MCF 10A (cell line): ENCODE measurements around the gene CEP83. TPM values are rescaled to one million over a fixed set of nuclear protein-coding genes. Genes with fewer than 3 reads are reported as not detected.
A peak's percentile ranks its signal among the peaks of the same experiment; 100 is the strongest.

ENCODE experiments used
- BruUV-seq: library from RNA; stranded (reverse); fragments of 400-500 nt; replicated peaks from 2 replicates; lab custom pipeline; 2021; lab: Mats Ljungman, UMichigan
- CTCF ChIA-PET: fragments of 300-600 bp; sonication (Branson Sonifier 250); formaldehyde crosslinking; extraction: SDS; loops from one replicate; lab custom pipeline; 2021; ENCODE audit warnings: antibody characterized with exemption, inconsistent platforms; lab: Yijun Ruan, JAX
- POLR2A ChIA-PET: fragments of 300-600, 350-650 bp; sonication (Branson Sonifier 250); formaldehyde crosslinking; extraction: SDS; loops from one replicate; lab custom pipeline; 2020; ENCODE audit warnings: antibody characterized with exemption, inconsistent platforms; lab: Yijun Ruan, JAX
- DNase-seq: peaks from one replicate; pipeline ENCODE4 v3.0.0-alpha.2; 2018; ENCODE audit not compliant: unreplicated experiment
- H3K27ac Mint-ChIP-seq: one replicate; pipeline ENCODE4 v1.8.0; 2022; ENCODE audit warnings: mild to moderate bottlenecking, low read depth, mixed read lengths; ENCODE audit not compliant: unreplicated experiment
- H3K27me3 Mint-ChIP-seq: one replicate; pipeline ENCODE4 v1.8.0; 2022; ENCODE audit warnings: mixed read lengths; ENCODE audit not compliant: insufficient read depth, unreplicated experiment
- H3K36me3 Mint-ChIP-seq: one replicate; pipeline ENCODE4 v1.8.0; 2022; ENCODE audit warnings: mild to moderate bottlenecking, moderate library complexity, mixed read lengths; ENCODE audit not compliant: insufficient read depth, unreplicated experiment
- H3K4me1 Mint-ChIP-seq: one replicate; pipeline ENCODE4 v1.8.0; 2022; ENCODE audit warnings: mixed read lengths; ENCODE audit not compliant: insufficient read depth, unreplicated experiment
- H3K4me3 Mint-ChIP-seq: one replicate; pipeline ENCODE4 v1.8.0; 2022; ENCODE audit warnings: mild to moderate bottlenecking, moderate library complexity, mixed read lengths; ENCODE audit not compliant: unreplicated experiment
- H3K9me3 Mint-ChIP-seq: one replicate; pipeline ENCODE4 v1.8.0; 2022; ENCODE audit warnings: mixed read lengths; ENCODE audit not compliant: unreplicated experiment
- intact Hi-C: fragments of 100-400 bp; cut with micrococcal nuclease; formaldehyde crosslinking; loops from 2 replicates; pipeline ENCODE4 v1.14.1; 2022
- total RNA-seq: library from RNA; stranded (reverse); gene quantifications from 2 replicates; pipeline ENCODE4 v1.2.3, GENCODE V29; 2022
- TF ChIP-seq, protein P1 (sequence below): fragments of 200-600 bp; IDR thresholded peaks from one replicate; pipeline ENCODE4 v1.8.0; 2022; ENCODE audit warnings: antibody characterized with exemption, mild to moderate bottlenecking; ENCODE audit not compliant: unreplicated experiment

CEP83 gene
- total RNA-seq, 1 experiment from 2014 or later = 28.1 TPM

- Mint-ChIP-seq H3K9me3 (no peaks in the 10 kb centered on the region), H3K4me1 (no peaks in the 10 kb centered on the region), H3K4me3 (no peak overlapping the region), H3K27ac (no peak overlapping the region), H3K36me3 (peaks cover 6% of the 10 kb centered on the region), H3K27me3 (no peaks in the 10 kb centered on the region)
- TF ChIP-seq, protein P1, sequence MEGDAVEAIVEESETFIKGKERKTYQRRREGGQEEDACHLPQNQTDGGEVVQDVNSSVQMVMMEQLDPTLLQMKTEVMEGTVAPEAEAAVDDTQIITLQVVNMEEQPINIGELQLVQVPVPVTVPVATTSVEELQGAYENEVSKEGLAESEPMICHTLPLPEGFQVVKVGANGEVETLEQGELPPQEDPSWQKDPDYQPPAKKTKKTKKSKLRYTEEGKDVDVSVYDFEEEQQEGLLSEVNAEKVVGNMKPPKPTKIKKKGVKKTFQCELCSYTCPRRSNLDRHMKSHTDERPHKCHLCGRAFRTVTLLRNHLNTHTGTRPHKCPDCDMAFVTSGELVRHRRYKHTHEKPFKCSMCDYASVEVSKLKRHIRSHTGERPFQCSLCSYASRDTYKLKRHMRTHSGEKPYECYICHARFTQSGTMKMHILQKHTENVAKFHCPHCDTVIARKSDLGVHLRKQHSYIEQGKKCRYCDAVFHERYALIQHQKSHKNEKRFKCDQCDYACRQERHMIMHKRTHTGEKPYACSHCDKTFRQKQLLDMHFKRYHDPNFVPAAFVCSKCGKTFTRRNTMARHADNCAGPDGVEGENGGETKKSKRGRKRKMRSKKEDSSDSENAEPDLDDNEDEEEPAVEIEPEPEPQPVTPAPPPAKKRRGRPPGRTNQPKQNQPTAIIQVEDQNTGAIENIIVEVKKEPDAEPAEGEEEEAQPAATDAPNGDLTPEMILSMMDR = no peak
- intact Hi-C loops = no loop called here
- no peak for DNase-seq
- ChIA-PET POLR2A (no interaction called here), CTCF (interaction anchor here (0.7 kb wide), 1 partner anchor 7 kb away, joined by 3 read pairs; no protein-coding TSS in a partner anchor)
- no TSS peak for BruUV-seq
Observed at GRCh38 chr12:94297096-94297699, 162.5 kb downstream of the CEP83 start.

DNA sequence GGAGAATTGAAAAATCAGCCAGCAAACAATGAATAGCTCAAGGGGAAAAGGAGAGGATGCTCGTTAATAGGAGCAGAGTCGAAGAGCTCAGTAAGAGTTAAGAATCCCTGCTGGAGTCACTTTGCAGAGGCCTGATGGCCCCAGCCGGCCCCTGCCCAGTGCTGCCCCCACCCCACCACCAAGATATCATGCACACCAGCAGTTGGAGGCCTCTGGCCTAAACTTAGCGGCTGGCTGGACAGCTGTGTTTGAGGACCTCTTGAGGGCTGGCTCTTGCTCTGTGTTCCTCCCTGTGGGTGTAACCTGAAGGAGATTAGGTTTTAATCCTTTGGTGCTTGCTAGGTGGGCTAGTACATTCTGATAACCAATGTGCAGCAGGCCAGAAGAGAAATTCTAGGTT lies 169.3 kb downstream of the CEP83 start:
- Mint-ChIP-seq H3K9me3 (no peaks in the 10 kb centered on the region), H3K27me3 (no peaks in the 10 kb centered on the region), H3K36me3 (peaks cover 7% of the 10 kb centered on the region), H3K4me1 (peaks cover 7% of the 10 kb centered on the region), H3K4me3 (no peak overlapping the region), H3K27ac (no peak overlapping the region)
- POLR2A ChIA-PET = no interaction called here
- TF ChIP-seq, protein P1 = no peak
- DNase-seq = no peak
- intact Hi-C loops = no loop called here
- CTCF ChIA-PET = interaction anchor here (0.6 kb wide), 1 partner anchor 23 kb away, joined by 3 read pairs; no protein-coding TSS in a partner anchor
- no TSS peak for BruUV-seq

GRCh38 chr12:94289461-94290312 lies 170.0 kb downstream of the CEP83 start:
- H3K4me1 Mint-ChIP-seq = peaks cover 7% of the 10 kb centered on the region
- TF ChIP-seq, protein P1 = no peak
- BruUV-seq = no TSS peak
- H3K36me3 Mint-ChIP-seq = peaks cover 7% of the 10 kb centered on the region
- H3K27ac Mint-ChIP-seq = no peak overlapping the region
- H3K9me3 Mint-ChIP-seq = no peaks in the 10 kb centered on the region
- ChIA-PET POLR2A (interaction anchor here (1.3 kb wide), 1 partner anchor 28 kb away, joined by 4 read pairs; no protein-coding TSS in a partner anchor), CTCF (interaction anchor here (0.6 to 1.0 kb wide), 4 partner anchors 13 to 187 kb away, joined by 3 to 4 read pairs (median 3); no protein-coding TSS in a partner anchor)
- DNase-seq = peak; percentile 17
- no peak overlapping the region for H3K4me3 Mint-ChIP-seq
- H3K27me3 Mint-ChIP-seq = no peaks in the 10 kb centered on the region
- intact Hi-C loops = no loop called here

DNA sequence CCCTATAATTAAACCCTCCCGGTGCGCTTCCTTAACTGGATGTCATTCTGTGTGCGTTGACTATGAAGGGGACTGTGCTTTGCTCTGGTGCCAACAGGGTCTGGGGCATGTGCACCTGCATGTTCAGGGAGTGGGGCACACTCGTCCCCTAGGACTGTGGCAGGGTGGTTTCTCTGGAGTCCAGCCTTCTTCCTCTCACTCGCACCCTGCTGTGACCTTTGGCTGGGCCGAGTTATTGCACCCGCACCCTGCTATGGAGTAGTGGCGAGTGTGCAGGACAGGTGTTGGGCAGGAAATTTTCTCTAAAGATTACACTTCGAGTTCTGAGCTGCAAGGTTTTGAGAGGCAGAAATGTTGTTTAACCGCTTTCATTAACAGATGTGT lies 172.4 kb downstream of the CEP83 start:
- Mint-ChIP-seq H3K36me3 (peaks cover 7% of the 10 kb centered on the region), H3K4me3 (no peak overlapping the region), H3K9me3 (no peaks in the 10 kb centered on the region), H3K27ac (no peak overlapping the region), H3K27me3 (no peaks in the 10 kb centered on the region), H3K4me1 (peaks cover 7% of the 10 kb centered on the region)
- TF ChIP-seq, protein P1 = no peak
- no TSS peak for BruUV-seq
- POLR2A ChIA-PET = no interaction called here
- intact Hi-C loops = no loop called here
- CTCF ChIA-PET = no interaction called here
- DNase-seq = no peak
